IPS-18a (cell line): ENCODE results near the gene MRPL40.
"Not testable (repeated sequence)": the region's sequence is repeated elsewhere in the genome, so short reads cannot be mapped to it uniquely, and the experiment has no call there.

Experiments used
- H3K27ac ChIP-seq: one replicate; pipeline ENCODE4 v1.5.1; 2013; ENCODE audit warnings: low read length
- H3K27me3 ChIP-seq: one replicate; pipeline ENCODE4 v1.6.1; 2013; ENCODE audit warnings: mild to moderate bottlenecking, low read length; ENCODE audit not compliant: control insufficient read depth, insufficient read depth
- H3K36me3 ChIP-seq: one replicate; pipeline ENCODE4 v1.6.1; 2013; ENCODE audit warnings: low read depth, low read length; ENCODE audit not compliant: control insufficient read depth
- H3K4me1 ChIP-seq: one replicate; pipeline ENCODE4 v1.6.1; 2013; ENCODE audit warnings: low read depth, low read length; ENCODE audit not compliant: control insufficient read depth
- H3K4me3 ChIP-seq: one replicate; pipeline ENCODE4 v1.5.1; 2013; ENCODE audit warnings: low read length
- H3K9ac ChIP-seq: one replicate; pipeline ENCODE4 v1.6.1; 2013; ENCODE audit warnings: mild to moderate bottlenecking, low read length, moderate library complexity
- H3K9me3 ChIP-seq: one replicate; pipeline ENCODE4 v1.6.1; 2013; ENCODE audit warnings: low read depth, low read length; ENCODE audit not compliant: control insufficient read depth

The MRPL40 gene

GRCh38 chr22:19429950-19430889 lies 2.1 kb upstream of the MRPL40 start:
- H3K4me1 ChIP-seq: no peaks in the 10 kb centered on the region
- H3K4me3 ChIP-seq: peak overlapping the region; percentile 90
- peak overlapping the region; percentile 89 for H3K9ac ChIP-seq
- no peak overlapping the region for H3K27ac ChIP-seq
- H3K36me3 ChIP-seq: peaks cover 6% of the 10 kb centered on the region
- H3K9me3 ChIP-seq: no peaks in the 10 kb centered on the region
- no peaks in the 10 kb centered on the region for H3K27me3 ChIP-seq

- Histone ChIP-seq H3K4me3 (peak overlapping the region; percentile 90), H3K27ac (no peak overlapping the region), H3K36me3 (peaks cover 13% of the 10 kb centered on the region), H3K27me3 (no peaks in the 10 kb centered on the region), H3K4me1 (no peaks in the 10 kb centered on the region), H3K9ac (peak overlapping the region; percentile 89), H3K9me3 (no peaks in the 10 kb centered on the region)
Observed at GRCh38 chr22:19430890-19431541, 1.3 kb upstream of the MRPL40 start.

- no peak within 1 kb of the TSS for H3K27ac ChIP-seq
- H3K36me3 ChIP-seq: peaks cover 13% of the 10 kb centered on the region
- H3K27me3 ChIP-seq: no peaks in the 10 kb centered on the region
- H3K9me3 ChIP-seq: no peaks in the 10 kb centered on the region
- peak within 1 kb of the TSS; percentile 90 for H3K4me3 ChIP-seq
- H3K4me1 ChIP-seq: no peaks in the 10 kb centered on the region
- peak within 1 kb of the TSS; percentile 89 for H3K9ac ChIP-seq
Observed at GRCh38 chr22:19431649-19432132, 654 bp upstream of the MRPL40 start, which contains the start of gene HIRA. Gene HIRA (minus strand): TSS chr22:19431733. CDS start chr22:19431476, 257 bp downstream.

- Histone ChIP-seq H3K27ac (no peak overlapping the region), H3K36me3 (peaks cover 13% of the 10 kb centered on the region), H3K27me3 (no peaks in the 10 kb centered on the region), H3K9me3 (no peaks in the 10 kb centered on the region), H3K4me1 (no peaks in the 10 kb centered on the region), H3K4me3 (no peak overlapping the region), H3K9ac (no peak overlapping the region)
Observed at GRCh38 chr22:19434401-19434800, 2.1 kb downstream of the MRPL40 start.

- H3K9me3 ChIP-seq: no peaks in the 10 kb centered on the region
- H3K27ac ChIP-seq: no peak overlapping the region
- H3K27me3 ChIP-seq: no peaks in the 10 kb centered on the region
- no peak overlapping the region for H3K4me3 ChIP-seq
- H3K9ac ChIP-seq: no peak overlapping the region
- no peaks in the 10 kb centered on the region for H3K4me1 ChIP-seq
- H3K36me3 ChIP-seq: peaks cover 13% of the 10 kb centered on the region
Observed at GRCh38 chr22:19434829-19435580, 2.7 kb downstream of the MRPL40 start.

GRCh38 chr22:19436444-19437161 lies 4.3 kb downstream of the MRPL40 start:
- H3K27ac ChIP-seq, H3K9ac ChIP-seq, H3K4me1 ChIP-seq, H3K27me3 ChIP-seq, H3K9me3 ChIP-seq, H3K4me3 ChIP-seq: not testable (repeated sequence)
- peaks cover 13% of the 10 kb centered on the region for H3K36me3 ChIP-seq

GRCh38 chr22:19438298-19438697 lies 6.0 kb downstream of the MRPL40 start:
- Histone ChIP-seq H3K36me3 (peaks cover 13% of the 10 kb centered on the region), H3K27me3 (no peaks in the 10 kb centered on the region), H3K4me3 (no peak overlapping the region), H3K4me1 (no peaks in the 10 kb centered on the region), H3K9me3 (no peaks in the 10 kb centered on the region), H3K27ac (no peak overlapping the region), H3K9ac (no peak overlapping the region)

- Histone ChIP-seq H3K27me3 (no peaks in the 10 kb centered on the region), H3K9ac (no peak overlapping the region), H3K27ac (no peak overlapping the region), H3K9me3 (no peaks in the 10 kb centered on the region), H3K36me3 (peaks cover 10% of the 10 kb centered on the region), H3K4me3 (no peak overlapping the region), H3K4me1 (no peaks in the 10 kb centered on the region)
Observed at GRCh38 chr22:19440411-19441195, 8.3 kb downstream of the MRPL40 start.

- Histone ChIP-seq H3K9ac (no peak overlapping the region), H3K4me3 (no peak overlapping the region), H3K4me1 (peaks cover 4% of the 10 kb centered on the region), H3K9me3 (no peaks in the 10 kb centered on the region), H3K27ac (no peak overlapping the region), H3K27me3 (peaks cover 7% of the 10 kb centered on the region), H3K36me3 (peaks cover 7% of the 10 kb centered on the region)
Observed at GRCh38 chr22:19442166-19442565, 9.8 kb downstream of the MRPL40 start.

- no peaks in the 10 kb centered on the region for H3K9me3 ChIP-seq
- no peak overlapping the region for H3K4me3 ChIP-seq
- H3K27me3 ChIP-seq: peaks cover 7% of the 10 kb centered on the region
- H3K9ac ChIP-seq: no peak overlapping the region
- peaks cover 7% of the 10 kb centered on the region for H3K36me3 ChIP-seq
- H3K27ac ChIP-seq: no peak overlapping the region
- peaks cover 7% of the 10 kb centered on the region for H3K4me1 ChIP-seq
Observed at GRCh38 chr22:19443544-19444211, 11.3 kb downstream of the MRPL40 start.
